HG03469 (cell line): ENCODE measurements around the gene TMEM94.
A peak's percentile ranks its signal among the peaks of the same experiment; 100 is the strongest.
"Not testable (repeated sequence)": the region's sequence is repeated elsewhere in the genome, so short reads cannot be mapped to it uniquely, and the experiment has no call there.

Source experiments
- ATAC-seq: cut with Tn5 transposase; IDR thresholded peaks from one replicate; pipeline ENCODE4 v1.9.1; 2021; ENCODE audit warnings: mild to moderate bottlenecking, moderate library complexity, moderate number of reproducible peaks; ENCODE audit not compliant: unreplicated experiment

TMEM94 gene

GRCh38 chr17:75456417-75457046 lies at the start of gene TMEM94:
TSS of gene TMEM94 (plus strand) at chr17:75456635. CDS start at chr17:75471906, 15,271 bp downstream.
- peak; percentile 86 for ATAC-seq

DNA sequence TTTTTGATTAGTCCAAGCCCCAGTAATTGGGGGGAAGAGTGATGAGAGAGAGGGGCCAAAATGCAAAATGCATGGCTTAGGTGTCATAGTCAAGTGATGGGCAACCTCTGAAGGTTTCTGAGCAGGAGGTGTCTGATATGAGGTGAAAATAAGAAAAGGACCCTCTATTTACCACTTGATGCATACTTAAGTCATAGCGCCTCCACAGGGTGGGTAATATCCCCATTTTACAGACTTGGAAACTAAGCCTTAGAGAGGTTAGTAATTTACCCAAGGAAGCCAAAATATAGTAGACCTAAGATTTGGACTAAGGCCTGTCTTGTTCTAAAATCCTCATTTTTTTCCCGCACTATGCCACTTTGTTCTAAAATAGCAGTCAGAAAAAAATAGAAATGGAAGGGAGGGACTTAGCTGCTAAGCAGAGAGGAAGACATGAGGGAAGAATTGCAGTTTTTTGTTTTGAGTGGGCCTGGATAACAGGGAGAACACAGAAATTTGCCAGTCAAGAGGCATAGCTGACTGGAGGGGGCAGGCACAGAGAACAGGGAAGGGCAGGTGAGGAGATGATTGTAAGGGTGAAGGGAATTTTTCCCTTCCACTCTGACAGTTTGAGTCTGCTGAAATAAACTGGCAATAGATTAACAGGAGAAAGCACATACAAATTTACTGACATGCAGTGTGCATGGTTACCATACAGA lies 48.6 kb upstream of the TMEM94 start:
- no peak for ATAC-seq

DNA sequence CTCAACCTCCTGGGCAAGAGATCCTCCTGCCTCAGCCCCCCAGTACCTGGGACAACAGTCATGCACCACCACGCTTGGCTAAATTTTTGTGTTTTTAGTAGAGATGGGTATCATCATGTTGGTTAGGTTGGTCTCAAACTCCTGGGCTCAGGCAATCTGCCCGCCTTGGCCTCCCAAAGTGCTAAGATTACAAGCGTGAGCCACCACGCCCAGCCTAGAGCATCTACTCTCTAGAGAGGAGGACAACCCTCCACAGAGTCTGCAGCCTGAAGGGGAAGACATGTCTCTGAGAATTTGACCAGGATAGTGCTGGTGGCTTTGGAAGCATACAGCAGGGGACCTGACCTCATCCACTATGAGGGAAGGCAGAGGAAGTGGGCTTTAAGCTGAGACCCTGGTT lies 46.3 kb upstream of the TMEM94 start:
- ATAC-seq = no peak

DNA sequence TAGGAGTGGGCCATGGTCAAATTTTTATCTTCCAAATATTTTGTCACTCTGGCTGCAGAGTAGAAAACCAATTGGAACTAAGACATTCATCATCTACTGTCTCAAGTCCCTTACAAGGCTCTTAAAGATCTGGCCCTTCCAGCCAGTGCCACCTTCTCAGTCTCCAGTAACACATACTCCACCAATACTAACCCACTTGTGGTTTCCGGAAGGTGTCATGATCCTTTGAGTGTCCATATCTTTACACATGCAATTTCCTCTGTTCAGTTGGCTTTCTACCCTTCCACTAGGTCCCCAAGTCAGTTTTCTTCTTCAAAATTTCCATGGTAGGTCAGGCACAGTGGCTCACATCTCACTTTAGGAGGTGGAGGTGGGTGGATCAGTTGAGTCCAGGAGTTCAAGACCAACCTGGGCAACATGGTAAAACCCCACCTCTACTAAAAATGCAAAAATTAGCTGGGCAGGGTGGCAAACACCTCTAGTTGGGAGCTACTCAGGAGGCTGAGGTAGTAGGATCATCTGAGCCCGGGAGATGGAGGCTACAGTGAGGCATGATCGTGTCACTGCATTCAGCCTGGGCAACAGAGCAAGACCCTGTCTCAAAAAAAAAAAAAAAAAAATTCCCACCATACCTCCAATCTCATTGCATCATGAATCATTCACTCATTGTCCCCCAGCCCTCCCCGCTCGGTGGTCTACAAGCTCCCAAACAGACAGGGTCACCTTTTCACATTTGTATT lies 44.9 kb upstream of the TMEM94 start:
- ATAC-seq = no peak

- no peak for ATAC-seq
These were observed 43.7 kb upstream of the TMEM94 start for GRCh38 chr17:75412455-75413317.

GRCh38 chr17:75414488-75414887 lies 41.9 kb upstream of the TMEM94 start:
- no peak for ATAC-seq

DNA sequence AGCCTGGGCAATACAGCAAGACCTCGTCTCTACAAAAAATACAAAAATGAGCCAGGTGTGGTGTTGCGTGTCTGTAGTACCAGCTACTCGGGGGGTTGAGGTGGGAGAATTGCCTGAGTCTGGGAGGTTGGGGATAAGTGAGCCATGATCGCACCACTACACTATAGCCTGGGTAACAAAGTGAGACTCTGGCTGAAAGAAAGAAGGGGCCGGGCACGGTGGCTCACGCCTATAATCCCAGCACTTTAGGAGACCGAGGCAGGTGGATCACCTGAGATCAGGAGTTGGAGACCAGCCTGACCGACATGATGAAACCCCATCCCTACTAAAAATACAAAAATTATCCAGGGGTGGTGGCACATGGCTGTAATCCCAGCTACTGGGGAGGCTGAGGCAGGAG lies 40.4 kb upstream of the TMEM94 start:
- ATAC-seq = no peak

GRCh38 chr17:75417054-75417580 lies 39.3 kb upstream of the TMEM94 start:
- ATAC-seq = no peak

DNA sequence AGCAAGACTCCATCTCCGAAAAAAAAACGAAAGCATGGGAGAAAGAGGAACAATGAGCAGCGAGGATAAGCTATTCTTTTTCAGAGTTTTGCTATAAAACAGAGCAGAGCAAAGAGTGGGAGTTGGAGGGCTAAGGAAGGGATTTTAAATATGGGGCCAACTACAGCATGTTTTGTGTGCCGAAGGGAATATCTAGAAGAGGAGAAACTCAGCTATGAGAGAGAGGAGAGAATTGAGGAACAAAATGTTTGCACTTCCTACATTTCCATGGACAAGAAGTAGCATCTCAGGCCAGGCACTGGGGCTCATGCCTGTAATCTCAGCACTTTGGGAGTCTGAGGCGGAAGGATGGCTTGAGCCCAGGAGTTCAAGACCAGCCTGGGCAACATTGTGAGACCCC lies 37.9 kb upstream of the TMEM94 start:
- ATAC-seq = no peak

DNA sequence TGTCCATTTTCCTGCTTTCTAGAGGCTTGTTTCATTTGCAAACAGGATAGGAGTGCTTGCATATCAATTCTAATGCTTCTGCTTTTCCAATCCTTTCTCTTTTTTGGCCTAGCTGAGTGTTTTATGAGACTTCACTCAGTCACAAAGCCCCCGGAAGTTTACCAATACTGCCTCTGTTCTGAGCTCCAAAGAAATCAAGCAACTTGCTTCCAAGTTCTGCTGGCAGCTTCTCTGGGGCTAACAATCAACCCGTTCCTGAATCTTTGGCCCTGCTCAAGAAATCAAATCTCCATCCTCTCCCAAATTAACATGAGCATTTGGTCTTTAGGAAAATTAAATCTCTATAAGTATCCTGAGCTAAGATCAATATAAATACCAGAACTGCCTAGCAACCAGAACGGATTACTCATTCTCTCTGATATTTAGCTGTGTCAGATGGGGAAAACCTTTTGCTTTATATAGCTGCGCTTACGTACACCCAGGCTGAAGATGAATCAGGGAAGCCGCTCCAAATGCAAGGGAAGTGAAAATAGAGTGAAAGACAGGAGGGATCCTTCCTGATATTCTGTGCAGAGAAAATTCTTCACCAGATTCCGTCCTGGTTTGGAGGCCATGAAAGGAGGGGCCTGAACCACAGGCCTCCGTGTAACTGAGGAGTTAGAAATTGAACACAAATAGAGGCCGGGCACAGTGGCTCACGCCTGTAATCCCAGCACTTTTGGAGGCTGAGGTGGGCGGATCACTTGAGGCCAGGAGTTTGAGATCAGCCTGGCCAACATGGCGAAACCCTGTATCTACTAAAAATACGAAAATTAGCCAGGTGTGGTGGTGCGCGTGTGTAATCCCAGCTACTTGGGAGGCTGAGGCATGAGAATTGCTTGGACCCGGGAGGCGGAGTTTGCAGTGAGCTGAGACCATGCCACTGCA lies 27.6 kb upstream of the TMEM94 start:
- ATAC-seq = no peak

GRCh38 chr17:75430159-75430974 lies 26.1 kb upstream of the TMEM94 start:
- no peak for ATAC-seq

DNA sequence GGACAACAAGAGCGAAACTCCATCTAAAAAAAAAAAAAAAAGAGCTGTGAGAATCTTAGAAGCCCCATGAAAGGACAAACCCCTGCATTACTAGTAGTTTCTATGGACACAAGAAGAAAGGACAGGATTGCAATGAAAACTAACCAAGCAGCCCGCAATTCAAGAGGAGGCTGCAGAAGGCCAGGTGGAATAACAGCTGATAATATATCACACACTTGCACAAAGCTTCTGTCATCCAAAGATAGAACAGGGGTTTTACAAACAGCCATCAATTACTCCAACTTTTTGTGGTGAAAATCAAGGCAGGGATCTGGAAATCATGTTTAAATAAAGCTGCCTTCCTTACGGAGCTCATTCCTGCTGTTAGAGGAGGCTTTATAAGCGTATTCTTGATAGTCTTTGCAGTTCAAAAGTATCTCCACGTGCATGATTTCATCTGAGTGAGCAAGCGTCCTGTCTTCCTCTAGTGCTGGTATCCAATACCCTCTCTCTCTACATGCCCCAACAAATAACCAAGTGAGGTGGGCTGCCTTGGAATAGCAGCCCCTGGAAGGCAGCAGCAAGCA lies 23.1 kb upstream of the TMEM94 start:
- ATAC-seq = no peak

GRCh38 chr17:75434433-75434832 lies 22.0 kb upstream of the TMEM94 start:
- ATAC-seq = not testable (repeated sequence)

DNA sequence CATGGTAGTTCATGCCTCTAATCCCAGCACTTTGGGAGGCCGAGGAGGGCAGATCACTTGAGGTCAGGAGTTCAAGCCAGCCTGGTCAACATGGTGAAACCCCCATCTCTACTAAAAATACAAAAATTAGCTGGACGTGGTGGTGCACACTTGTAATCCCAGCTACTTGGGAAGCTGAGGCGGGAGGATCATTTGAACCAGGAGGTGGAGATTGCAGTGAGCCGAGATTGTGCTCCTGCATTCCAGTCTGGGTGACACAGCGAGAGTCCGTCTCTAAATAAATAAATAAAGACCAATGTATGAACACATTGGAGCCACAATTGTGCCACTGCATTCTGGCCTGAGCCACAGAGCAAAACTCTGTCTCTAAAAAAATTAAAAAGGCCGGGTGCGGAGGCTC lies 19.0 kb upstream of the TMEM94 start:
- not testable (repeated sequence) for ATAC-seq

GRCh38 chr17:75439287-75439686 lies 17.1 kb upstream of the TMEM94 start:
- ATAC-seq = no peak

- no peak for ATAC-seq
These were observed 15.5 kb upstream of the TMEM94 start for GRCh38 chr17:75440738-75441448.

- ATAC-seq = no peak
These were observed 14.0 kb upstream of the TMEM94 start for GRCh38 chr17:75442168-75443103.
